NB4 (cell line): ENCODE results near the gene PIK3C2A.

ENCODE experiments used
- CTCF ChIP-seq: IDR thresholded peaks from one replicate; pipeline ENCODE4 v1.5.1; 2012; ENCODE audit warnings: low read depth, low read length
- MYC ChIP-seq: IDR thresholded peaks from 2 replicates; pipeline ENCODE4 v1.6.1; 2011; ENCODE audit warnings: low read depth, low read length
- POLR2A ChIP-seq: IDR thresholded peaks from 2 replicates; pipeline ENCODE4 v1.6.1; 2011; ENCODE audit warnings: mild to moderate bottlenecking; ENCODE audit not compliant: insufficient read length; ENCODE audit errors: extremely low read depth

GRCh38 chr11:17221968-17222367 lies 14.2 kb upstream of the PIK3C2A start:
- TF ChIP-seq CTCF (no peak), POLR2A (no peak), MYC (no peak)
